Gastroesophageal sphincter (tissue), 3 donors: ENCODE measurements around the gene DMBT1.

Experiments used
- EP300 ChIP-seq: sonication (generic); formaldehyde crosslinking; IDR thresholded peaks from one replicate; pipeline ENCODE4 v1.6.1; 2017; ENCODE audit warnings: antibody characterized with exemption, mild to moderate bottlenecking
- POLR2AphosphoS5 ChIP-seq: sonication (generic); formaldehyde crosslinking; IDR thresholded peaks from one replicate; pipeline ENCODE4 v1.6.1; 2017; ENCODE audit warnings: antibody characterized with exemption
- TF ChIP-seq, protein P1 (sequence below), 4 experiments: fragments of 200-600 bp in 2 of 4; fragments of 450-650 bp in 2 of 4; sonication (generic) in 1 of 4; IDR thresholded peaks; one replicate each; pipeline ENCODE4 v1.5.1; 2017 to 2019; ENCODE audit warnings: antibody characterized with exemption in 4 of 4, mild to moderate bottlenecking in 2 of 4, moderate library complexity in 2 of 4

DNA sequence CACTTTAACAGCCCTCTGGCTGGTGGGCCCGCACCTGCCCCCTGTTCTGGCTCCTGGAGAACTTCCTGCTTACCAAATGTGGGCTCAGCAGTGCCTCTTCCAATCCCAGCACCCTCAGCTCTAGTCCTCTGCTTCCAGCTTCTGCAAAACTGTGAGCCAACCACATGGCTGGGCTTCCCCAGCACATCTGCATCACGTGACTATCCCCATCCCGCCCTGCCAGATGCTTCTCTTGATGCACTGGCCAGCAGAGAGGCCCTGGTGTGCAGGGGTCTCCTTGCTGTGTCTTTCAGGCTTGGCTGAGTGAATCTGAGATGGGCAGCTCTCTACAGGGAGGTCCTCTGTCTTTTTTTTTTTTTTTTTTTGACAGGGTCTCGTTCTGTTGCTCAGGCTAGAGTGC lies 43.8 kb upstream of the DMBT1 start:
- TF ChIP-seq EP300, result no peak
- TF ChIP-seq, protein P1, sequence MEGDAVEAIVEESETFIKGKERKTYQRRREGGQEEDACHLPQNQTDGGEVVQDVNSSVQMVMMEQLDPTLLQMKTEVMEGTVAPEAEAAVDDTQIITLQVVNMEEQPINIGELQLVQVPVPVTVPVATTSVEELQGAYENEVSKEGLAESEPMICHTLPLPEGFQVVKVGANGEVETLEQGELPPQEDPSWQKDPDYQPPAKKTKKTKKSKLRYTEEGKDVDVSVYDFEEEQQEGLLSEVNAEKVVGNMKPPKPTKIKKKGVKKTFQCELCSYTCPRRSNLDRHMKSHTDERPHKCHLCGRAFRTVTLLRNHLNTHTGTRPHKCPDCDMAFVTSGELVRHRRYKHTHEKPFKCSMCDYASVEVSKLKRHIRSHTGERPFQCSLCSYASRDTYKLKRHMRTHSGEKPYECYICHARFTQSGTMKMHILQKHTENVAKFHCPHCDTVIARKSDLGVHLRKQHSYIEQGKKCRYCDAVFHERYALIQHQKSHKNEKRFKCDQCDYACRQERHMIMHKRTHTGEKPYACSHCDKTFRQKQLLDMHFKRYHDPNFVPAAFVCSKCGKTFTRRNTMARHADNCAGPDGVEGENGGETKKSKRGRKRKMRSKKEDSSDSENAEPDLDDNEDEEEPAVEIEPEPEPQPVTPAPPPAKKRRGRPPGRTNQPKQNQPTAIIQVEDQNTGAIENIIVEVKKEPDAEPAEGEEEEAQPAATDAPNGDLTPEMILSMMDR (IDR thresholded peaks at IDR 0.05), result no peak
- no peak for TF ChIP-seq POLR2AphosphoS5
